Measurements from ENCODE around the gene AGBL5. TPM values are rescaled to one million over a fixed set of nuclear protein-coding genes. Genes with fewer than 3 reads are reported as not detected.
"Not testable (repeated sequence)": the region's sequence is repeated elsewhere in the genome, so short reads cannot be mapped to it uniquely, and the experiment has no call there.

The AGBL5 gene
- total and polyA plus RNA-seq, 2 donors (not counting 1 experiment from before 2014, with no cell fraction given): 10.0 to 17.5 TPM

- Histone ChIP-seq H3K4me1 (ENCODE audit: control insufficient read depth in 2 of 2, insufficient read depth in 2 of 2, low read length in 2 of 2) (no peaks in the 10 kb centered on the region), H3K27ac (ENCODE audit: low read length in 2 of 2) (no peak overlapping the region), H3K9ac (ENCODE audit: low read length) (no peak overlapping the region), H4K20me1 (ENCODE audit: control insufficient read depth, insufficient read depth, low read length, poor library complexity, severe bottlenecking) (no peaks in the 10 kb centered on the region), H3K36me3 (replicated peaks in 1 of 2; ENCODE audit: control extremely low read depth in 1 of 2, control insufficient read depth in 1 of 2, extremely low read depth in 1 of 2, insufficient read depth in 2 of 2, low read length in 1 of 2) (no peaks in the 10 kb centered on the region), H3K4me2 (replicated peaks; ENCODE audit: low read depth, low read length, poor library complexity, severe bottlenecking) (no peak overlapping the region), H3K9me3 (ENCODE audit: control extremely low read depth in 1 of 3, control insufficient read depth in 2 of 3, insufficient read depth in 1 of 3, low read length in 2 of 3) (no peaks in the 10 kb centered on the region), H3K79me2 (ENCODE audit: control insufficient read depth, insufficient read depth, low read length) (no peaks in the 10 kb centered on the region), H2AFZ (ENCODE audit: insufficient read depth, low read depth, low read length, poor library complexity, severe bottlenecking) (no peak overlapping the region), H3K4me3 (ENCODE audit: control extremely low read depth in 1 of 5, extremely low read depth in 1 of 5, insufficient read depth in 1 of 5, low read depth in 2 of 5, low read length in 4 of 5) (no peak overlapping the region), H3K27me3 (replicated peaks in 1 of 4; ENCODE audit: control extremely low read depth in 1 of 4, control insufficient read depth in 3 of 4, insufficient read depth in 4 of 4, low read length in 3 of 4) (no peaks in the 10 kb centered on the region)
- TF ChIP-seq EZH2 (IDR thresholded peaks at IDR 0.05; ENCODE audit: borderline replicate concordance, insufficient read depth, low read depth, low read length, poor library complexity, severe bottlenecking): no peak
- Mint-ChIP-seq H3K9me3 (ENCODE audit: insufficient read depth) (no peaks in the 10 kb centered on the region), H3K4me3 (no peak overlapping the region), H3K27me3 (peaks cover 11% of the 10 kb centered on the region), H3K27ac (no peak overlapping the region), H3K4me1 (no peaks in the 10 kb centered on the region)
- WGBS (ENCODE audit: insufficient coverage): no CpG with 5 or more reads among the region's 2 CpGs
- ChIA-PET CTCF (no interaction called here), POLR2A (no interaction called here)
- DNase-seq: no peak
- no peak for ATAC-seq (ENCODE audit: low read depth)
- intact Hi-C loops (cut with micrococcal nuclease): no loop called here
Observed at GRCh38 chr2:27108221-27108620, 56.8 kb downstream of the AGBL5 start.

- Histone ChIP-seq H3K4me2 (replicated peaks; ENCODE audit: low read depth, low read length, poor library complexity, severe bottlenecking) (no peak overlapping the region), H3K4me1 (ENCODE audit: control insufficient read depth in 2 of 2, insufficient read depth in 2 of 2, low read length in 2 of 2) (no peaks in the 10 kb centered on the region), H4K20me1 (ENCODE audit: control insufficient read depth, insufficient read depth, low read length, poor library complexity, severe bottlenecking) (no peaks in the 10 kb centered on the region), H3K27ac (ENCODE audit: low read length in 2 of 2) (no peak overlapping the region), H3K79me2 (ENCODE audit: control insufficient read depth, insufficient read depth, low read length) (no peaks in the 10 kb centered on the region), H3K27me3 (replicated peaks in 1 of 4; ENCODE audit: control extremely low read depth in 1 of 4, control insufficient read depth in 3 of 4, insufficient read depth in 4 of 4, low read length in 3 of 4) (no peaks in the 10 kb centered on the region), H3K9ac (ENCODE audit: low read length) (no peak overlapping the region), H3K4me3 (ENCODE audit: control extremely low read depth in 1 of 5, extremely low read depth in 1 of 5, insufficient read depth in 1 of 5, low read depth in 2 of 5, low read length in 4 of 5) (no peak overlapping the region), H3K36me3 (replicated peaks in 1 of 2; ENCODE audit: control extremely low read depth in 1 of 2, control insufficient read depth in 1 of 2, extremely low read depth in 1 of 2, insufficient read depth in 2 of 2, low read length in 1 of 2) (no peaks in the 10 kb centered on the region), H2AFZ (ENCODE audit: insufficient read depth, low read depth, low read length, poor library complexity, severe bottlenecking) (no peak overlapping the region), H3K9me3 (ENCODE audit: control extremely low read depth in 1 of 3, control insufficient read depth in 2 of 3, insufficient read depth in 1 of 3, low read length in 2 of 3) (no peaks in the 10 kb centered on the region)
- ATAC-seq (ENCODE audit: low read depth) (no peak), DNase-seq (no peak)
- peaks cover 11% of the 10 kb centered on the region for H3K27me3 Mint-ChIP-seq
- H3K4me3 Mint-ChIP-seq: no peak overlapping the region
- WGBS (ENCODE audit: insufficient coverage): 100% methylated on average over 1 of the region's 3 CpGs
- intact Hi-C loops (cut with micrococcal nuclease): no loop called here
- no peaks in the 10 kb centered on the region for H3K4me1 Mint-ChIP-seq
- ChIA-PET CTCF (no interaction called here), POLR2A (no interaction called here)
- no peak overlapping the region for H3K27ac Mint-ChIP-seq
- H3K9me3 Mint-ChIP-seq (ENCODE audit: insufficient read depth): no peaks in the 10 kb centered on the region
- no peak for TF ChIP-seq CTCF (IDR thresholded peaks at IDR 0.05)
Observed at GRCh38 chr2:27109083-27109482, 57.6 kb downstream of the AGBL5 start.

GRCh38 chr2:27110603-27111352, 59.3 kb downstream of the AGBL5 start:
- H3K36me3 ChIP-seq (replicated peaks in 1 of 2; ENCODE audit: control extremely low read depth in 1 of 2, control insufficient read depth in 1 of 2, extremely low read depth in 1 of 2, insufficient read depth in 2 of 2, low read length in 1 of 2); H3K27me3 Mint-ChIP-seq; H2AFZ ChIP-seq (ENCODE audit: insufficient read depth, low read depth, low read length, poor library complexity, severe bottlenecking); H3K4me3 ChIP-seq (ENCODE audit: control extremely low read depth in 1 of 5, extremely low read depth in 1 of 5, insufficient read depth in 1 of 5, low read depth in 2 of 5, low read length in 4 of 5); H4K20me1 ChIP-seq (ENCODE audit: control insufficient read depth, insufficient read depth, low read length, poor library complexity, severe bottlenecking); H3K27ac Mint-ChIP-seq; H3K4me1 Mint-ChIP-seq; H3K4me3 Mint-ChIP-seq; intact Hi-C loops (cut with micrococcal nuclease); H3K9me3 ChIP-seq (ENCODE audit: control extremely low read depth in 1 of 3, control insufficient read depth in 2 of 3, insufficient read depth in 1 of 3, low read length in 2 of 3); POLR2A ChIA-PET; H3K4me1 ChIP-seq (ENCODE audit: control insufficient read depth in 2 of 2, insufficient read depth in 2 of 2, low read length in 2 of 2); H3K9ac ChIP-seq (ENCODE audit: low read length); ATAC-seq (ENCODE audit: low read depth); H3K27ac ChIP-seq (ENCODE audit: low read length in 2 of 2); H3K27me3 ChIP-seq (replicated peaks in 1 of 4; ENCODE audit: control extremely low read depth in 1 of 4, control insufficient read depth in 3 of 4, insufficient read depth in 4 of 4, low read length in 3 of 4); DNase-seq; H3K79me2 ChIP-seq (ENCODE audit: control insufficient read depth, insufficient read depth, low read length); H3K4me2 ChIP-seq (replicated peaks; ENCODE audit: low read depth, low read length, poor library complexity, severe bottlenecking); H3K9me3 Mint-ChIP-seq (ENCODE audit: insufficient read depth): not testable (repeated sequence)
- CTCF ChIA-PET: interaction anchor here (1.3 to 1.5 kb wide), 2 partner anchors 10 to 13 kb away, joined by 4 to 6 read pairs; no protein-coding TSS in a partner anchor
- WGBS (ENCODE audit: insufficient coverage): 98% methylated on average over 20 of the region's 24 CpGs
